HG03442 (cell line): ENCODE data around the gene TNFSF8.
A peak's percentile ranks its signal among the peaks of the same experiment; 100 is the strongest.

Source experiments
- ATAC-seq: cut with Tn5 transposase; IDR thresholded peaks from one replicate; pipeline ENCODE4 v1.9.1; 2021; ENCODE audit warnings: mild to moderate bottlenecking, moderate library complexity; ENCODE audit not compliant: unreplicated experiment

Gene TNFSF8

DNA sequence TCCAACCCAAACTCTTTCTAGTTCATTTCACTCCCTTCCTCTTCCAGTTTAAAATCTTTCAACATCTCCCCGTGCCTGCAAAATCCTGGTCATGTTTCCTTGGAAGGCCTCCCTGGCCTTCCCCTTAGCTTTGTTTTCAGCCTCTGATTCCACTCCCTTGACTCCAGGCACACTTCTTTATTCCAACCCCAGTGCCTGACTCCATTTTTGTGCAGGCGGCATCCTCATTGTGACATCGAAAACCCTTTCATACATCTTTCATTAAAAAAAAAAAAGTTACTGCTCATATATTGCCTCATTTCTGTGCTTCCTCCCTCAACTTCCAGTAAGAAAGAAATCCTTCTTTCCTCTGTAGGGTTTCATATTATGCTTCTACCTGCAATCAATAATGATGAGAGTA is 7.1 kb upstream of the TNFSF8 start:
- ATAC-seq = no peak

DNA sequence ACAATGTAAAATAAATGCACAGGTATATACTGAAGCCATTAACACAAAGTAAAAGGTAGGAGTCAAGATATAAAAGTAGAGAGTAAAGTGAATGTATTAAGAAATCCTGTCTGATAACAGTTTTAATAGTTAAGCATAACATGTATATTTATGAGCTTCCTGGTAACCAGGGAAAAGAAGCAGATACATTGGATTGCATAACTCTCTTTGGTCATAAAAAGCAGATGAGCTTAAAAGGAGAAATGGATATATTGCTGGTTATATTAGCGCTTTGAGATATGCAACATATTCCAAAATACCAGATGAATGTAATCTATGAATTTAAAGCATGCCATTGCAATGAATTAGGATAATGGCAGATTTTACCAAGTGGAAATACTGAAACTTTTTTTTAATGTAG is 6.2 kb upstream of the TNFSF8 start:
- no peak for ATAC-seq

DNA sequence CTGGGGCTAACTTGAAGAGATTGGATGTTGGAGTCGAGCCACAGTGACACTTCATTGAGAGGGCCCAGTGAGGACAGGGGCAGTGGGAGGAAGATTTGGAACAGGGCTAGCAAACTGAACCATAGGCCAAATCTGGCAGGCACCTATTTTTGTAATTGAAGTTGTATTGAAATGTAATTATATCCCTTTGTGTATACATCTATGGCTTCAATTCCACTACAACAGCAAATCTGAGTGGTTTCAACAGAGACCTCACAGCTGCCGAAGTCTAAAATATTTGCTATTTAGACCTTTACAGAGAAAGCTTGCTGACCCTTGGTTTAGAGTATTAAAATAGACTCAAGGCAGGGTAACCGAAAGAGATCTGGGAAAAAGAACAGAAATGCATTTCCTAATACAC is 4.7 kb upstream of the TNFSF8 start:
- no peak for ATAC-seq

DNA sequence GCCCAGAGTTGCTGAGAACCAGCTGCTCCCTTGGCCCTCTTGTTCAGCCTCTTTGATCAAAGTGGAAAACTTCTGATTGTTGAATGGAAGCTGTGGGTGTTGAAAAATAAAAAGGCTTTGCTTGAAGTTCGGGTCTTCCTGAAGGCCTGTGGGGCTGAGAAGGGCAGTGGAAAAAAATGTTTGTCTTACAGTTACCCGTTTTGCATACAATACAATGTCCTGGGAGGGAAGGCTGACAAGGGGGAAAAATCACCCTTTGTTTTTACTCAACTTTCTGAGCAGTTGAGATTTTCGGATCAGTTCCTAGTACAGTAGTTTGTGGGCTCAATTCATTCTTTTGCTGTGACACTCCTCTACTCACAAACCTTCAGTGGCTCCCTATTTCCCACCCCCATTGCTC is 2.1 kb upstream of the TNFSF8 start:
- no peak for ATAC-seq

DNA sequence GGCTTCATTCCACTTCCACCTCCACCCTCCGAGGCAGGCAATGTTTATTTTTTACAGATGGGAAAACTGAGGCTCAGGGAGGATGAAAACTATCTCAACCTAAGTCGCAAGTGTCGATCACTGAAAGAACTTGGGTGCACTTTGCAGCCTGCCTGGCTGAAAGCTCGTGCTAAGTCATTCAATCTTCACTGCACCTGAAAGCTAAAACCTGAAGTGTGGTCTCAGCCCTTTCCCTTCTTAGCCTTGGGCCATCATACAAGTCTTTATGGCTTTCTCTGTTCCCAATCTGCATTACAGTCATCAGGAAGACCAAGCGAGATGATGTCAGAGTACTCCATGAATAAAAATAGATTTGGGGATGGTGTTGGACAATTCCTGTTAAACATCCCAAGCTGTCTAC is 1.0 kb upstream of the TNFSF8 start:
- no peak for ATAC-seq

DNA sequence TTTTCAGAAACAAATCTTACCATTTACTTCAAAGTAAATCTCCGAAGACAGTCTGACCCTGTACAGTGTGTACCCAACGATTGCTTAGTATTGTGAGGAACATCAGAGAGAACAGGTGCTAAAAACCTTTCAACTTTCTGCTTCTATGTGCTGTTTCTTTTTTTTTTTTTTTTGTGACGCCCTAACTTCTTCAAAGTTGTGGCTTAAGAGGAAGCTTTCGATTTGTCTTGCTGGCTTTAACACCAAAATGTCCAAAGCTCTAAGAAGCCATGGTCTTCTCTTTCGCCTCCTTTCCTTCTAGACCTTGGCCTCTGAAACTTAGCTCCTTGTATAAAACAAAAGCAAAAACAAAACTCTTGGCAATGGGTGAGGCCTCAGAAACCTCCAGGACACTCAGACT is 1.2 kb downstream of the TNFSF8 start:
- no peak for ATAC-seq

DNA sequence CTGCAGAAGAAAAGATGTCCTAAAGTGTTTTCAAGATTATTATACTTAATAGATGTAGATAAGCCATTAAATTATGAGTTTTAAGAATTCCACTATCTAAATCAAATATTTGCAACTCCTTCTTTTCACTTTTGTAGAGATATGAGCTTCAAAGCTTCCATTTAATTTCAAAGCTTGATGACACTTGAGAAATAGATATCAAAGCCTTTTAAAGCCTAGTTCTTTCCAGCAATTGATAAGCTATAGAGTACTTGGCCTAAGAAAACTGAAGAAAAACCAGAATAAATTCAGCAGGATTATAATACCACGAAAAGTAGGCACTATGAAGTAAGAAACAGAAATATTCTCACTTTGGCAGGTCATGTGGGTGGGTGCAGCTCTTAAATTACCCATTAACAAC is 1.7 kb downstream of the TNFSF8 start:
- no peak for ATAC-seq

DNA sequence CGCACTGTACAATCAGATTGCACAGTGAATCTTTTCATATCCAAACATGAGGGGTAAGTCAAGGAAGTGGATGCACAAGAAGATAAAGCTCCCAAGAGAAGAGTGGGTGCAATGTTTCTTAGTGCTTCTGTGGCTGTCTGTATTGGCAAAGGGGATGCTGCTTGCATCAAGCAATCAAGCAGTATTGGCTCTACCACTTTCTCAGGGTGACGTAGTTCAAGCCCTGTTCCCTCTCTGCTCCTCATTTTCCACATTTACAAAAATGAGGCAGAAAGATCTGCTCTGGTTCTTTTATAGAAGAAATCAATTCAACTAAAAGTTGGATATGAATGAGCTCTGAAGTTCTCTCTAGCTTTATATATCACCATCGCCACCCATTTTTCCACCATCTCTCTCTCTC is 2.3 kb downstream of the TNFSF8 start:
- ATAC-seq = no peak

DNA sequence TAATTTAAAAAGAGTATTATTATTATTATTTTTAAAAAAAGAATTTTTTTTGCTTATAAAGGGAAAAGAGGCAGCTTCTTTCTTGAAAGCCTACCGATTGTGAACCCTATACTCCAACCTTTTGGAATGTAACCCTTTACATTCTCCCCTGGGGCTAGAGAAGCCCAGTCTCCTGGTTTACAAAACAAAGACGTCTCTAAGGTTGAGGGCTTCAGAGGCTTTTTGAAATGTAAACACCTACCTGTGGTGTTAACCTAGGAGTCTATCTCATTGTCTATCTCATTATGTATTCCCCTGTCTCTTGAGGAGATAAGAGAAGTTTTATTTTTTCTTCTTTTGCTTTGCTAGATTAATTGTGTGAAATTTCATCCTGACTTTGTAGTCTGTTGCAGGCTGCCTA is 4.7 kb downstream of the TNFSF8 start:
- no peak for ATAC-seq

DNA sequence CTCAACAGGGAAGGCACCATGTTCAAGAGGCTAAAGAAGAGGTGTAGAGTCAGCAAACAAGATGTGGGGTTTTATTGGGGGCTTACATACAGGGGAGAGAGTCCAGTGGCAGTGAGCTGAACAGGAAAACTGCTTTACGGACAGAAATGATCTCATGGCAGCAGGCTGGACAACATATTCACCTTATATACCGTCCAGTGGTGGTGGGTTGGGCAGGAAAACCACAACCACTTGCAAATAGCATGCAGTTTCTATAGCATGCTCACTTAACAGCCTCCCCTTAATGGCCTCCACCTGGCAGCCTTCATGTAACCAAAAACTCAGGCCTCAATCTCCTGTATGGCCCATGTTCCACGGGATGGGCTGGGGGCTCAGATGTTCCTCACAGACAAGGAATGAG is 5.4 kb downstream of the TNFSF8 start:
- no peak for ATAC-seq

DNA sequence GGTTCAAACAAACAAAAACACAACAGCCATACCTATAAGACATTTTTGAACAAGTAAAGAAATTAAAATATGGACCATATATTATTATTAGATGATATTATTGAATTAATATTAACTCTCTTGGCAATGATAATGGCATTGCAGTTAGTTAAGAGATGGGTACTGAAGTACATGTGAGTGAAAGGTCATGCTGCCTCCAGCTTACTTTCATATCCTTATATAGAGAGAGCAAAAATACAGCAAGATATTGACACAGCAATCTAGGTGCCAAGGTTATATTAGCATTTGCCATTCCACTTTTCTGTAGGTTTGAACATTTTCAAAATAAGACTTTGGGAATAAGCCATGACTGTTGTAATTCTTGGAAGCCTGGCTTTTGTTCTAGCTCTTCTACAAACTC is 6.1 kb downstream of the TNFSF8 start:
- ATAC-seq = no peak

DNA sequence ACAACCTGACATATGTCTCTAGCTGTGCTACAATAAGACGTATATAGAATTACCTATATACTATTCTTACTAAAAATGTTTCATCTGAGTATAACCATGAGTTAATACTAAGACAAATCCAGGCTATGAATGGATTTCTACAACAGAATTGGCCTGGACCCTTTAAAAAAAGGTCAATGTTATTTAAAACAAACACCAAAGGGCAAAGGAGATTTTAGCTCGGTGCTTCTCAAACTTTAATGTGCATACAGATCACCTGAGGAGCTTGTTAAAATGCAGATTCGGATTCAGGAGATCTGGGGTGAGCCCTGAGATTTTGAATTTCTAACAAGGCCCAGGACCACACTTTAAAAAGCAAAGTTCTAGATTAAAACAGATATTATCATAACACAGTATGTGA is 6.5 kb downstream of the TNFSF8 start:
- ATAC-seq = no peak

DNA sequence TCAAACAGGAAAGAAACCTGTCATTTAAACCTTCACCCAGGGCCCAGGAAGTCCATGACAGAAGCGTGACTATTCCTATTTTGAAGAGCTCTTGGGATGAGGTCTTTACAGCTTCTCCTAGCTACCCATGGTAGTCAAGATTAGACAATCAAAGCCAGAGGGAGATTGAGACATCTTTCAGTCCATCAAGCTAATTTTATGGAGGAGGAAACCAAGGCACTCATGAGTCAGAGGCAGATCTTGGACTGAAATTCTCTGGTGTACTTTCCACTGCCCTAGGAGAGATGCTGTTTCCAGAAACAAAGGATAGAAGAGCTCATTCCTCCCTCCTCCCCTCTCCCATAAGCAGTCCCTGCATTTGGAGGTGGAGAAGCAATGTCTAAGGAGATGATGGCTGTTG is 9.2 kb downstream of the TNFSF8 start:
- no peak for ATAC-seq

DNA sequence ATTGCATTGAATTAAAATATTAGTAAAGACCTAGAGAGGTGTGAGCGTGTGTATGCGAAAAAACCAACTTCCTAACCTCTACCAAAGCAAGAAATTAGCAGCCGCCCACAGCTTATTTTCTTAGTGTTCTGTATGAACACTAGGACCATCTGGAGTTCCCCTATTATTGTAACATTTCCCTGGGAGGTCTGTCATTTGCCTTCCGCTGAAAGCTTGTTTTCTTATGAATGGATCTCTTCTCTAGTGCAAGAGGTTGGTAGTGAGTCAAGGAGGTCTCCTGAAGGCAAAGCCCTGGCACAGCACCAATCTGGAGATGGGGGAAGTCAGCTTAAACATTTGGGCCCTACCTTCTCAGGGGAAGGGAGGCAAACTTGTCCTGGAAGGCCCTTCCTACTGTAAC is 10.8 kb downstream of the TNFSF8 start:
- no peak for ATAC-seq

DNA sequence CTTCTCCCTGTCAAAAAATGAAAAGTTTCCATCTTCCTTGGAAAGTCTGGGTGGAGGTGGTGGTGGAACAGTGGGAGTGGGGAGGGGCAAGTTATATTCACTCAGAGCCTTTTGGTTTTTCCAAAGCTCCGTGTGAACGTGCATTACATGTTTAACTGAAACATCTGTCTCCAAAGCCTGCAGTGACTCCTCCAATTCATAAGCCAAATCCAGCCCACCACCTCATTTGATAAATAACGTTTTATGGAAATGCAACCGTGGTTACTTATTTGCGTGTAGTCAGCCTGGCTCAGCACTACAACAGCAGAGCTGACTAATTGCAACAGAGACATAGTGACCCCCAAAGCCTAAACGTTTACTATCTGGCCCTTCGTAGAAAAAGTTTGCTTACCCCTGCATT is 13.9 kb downstream of the TNFSF8 start:
- ATAC-seq = no peak

DNA sequence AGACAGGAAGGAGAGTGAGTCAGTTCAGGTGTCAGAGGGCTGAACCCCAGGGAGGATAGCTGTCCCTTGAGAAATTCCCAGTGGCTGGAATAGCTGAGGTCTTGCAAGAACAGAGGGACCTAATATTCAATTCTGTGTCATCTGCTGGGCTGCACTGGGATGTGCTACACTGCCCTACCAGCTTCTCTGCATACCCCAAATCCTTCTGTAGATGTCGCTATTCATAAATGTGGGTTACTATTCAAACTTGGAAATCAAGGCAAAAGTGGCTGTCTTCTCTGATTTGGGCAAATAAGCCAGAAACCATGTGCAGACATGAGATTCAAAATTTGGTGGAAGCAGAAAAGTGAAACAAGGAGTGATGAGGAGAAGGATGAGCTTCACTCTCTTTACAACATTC is 16.3 kb downstream of the TNFSF8 start:
- no peak for ATAC-seq

DNA sequence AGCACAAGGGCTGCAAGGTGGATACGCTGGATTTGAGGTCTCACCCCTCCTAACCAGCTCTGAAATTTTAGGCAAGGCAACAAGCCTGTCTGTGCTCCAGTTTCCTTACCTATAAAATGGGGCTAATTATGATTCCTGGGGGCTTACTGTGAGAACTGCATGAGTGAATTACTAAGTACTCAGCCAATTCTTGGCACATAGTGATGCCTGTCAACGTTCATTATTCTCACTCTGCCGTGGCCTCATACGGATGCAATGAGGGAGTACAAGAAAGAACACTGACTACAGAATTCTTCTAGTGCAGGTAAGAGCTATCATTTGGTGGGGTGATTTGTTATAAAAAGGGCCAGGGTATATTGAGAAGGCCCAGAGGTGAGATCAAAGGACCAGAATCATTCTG is 16.7 kb downstream of the TNFSF8 start:
- ATAC-seq = no peak

DNA sequence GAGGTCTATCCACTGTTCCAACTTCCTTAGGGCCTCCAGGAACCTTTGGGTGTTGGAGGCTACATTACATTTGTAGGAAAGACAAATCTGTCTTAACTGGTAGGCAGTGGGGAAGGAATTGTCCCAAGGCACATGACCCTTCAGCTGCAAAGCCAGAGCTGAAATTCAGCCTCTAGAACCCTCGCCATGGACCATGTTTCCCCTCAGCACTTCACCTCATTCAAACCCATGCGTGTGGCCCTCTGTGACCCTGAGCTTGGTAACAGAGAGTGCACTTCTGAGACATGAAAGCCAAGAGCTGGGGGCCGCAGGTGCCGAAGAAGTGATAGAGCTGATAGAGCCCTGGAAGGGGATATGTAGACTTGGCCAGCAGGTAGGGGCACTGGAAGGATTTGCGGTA is 17.2 kb downstream of the TNFSF8 start:
- ATAC-seq = no peak

DNA sequence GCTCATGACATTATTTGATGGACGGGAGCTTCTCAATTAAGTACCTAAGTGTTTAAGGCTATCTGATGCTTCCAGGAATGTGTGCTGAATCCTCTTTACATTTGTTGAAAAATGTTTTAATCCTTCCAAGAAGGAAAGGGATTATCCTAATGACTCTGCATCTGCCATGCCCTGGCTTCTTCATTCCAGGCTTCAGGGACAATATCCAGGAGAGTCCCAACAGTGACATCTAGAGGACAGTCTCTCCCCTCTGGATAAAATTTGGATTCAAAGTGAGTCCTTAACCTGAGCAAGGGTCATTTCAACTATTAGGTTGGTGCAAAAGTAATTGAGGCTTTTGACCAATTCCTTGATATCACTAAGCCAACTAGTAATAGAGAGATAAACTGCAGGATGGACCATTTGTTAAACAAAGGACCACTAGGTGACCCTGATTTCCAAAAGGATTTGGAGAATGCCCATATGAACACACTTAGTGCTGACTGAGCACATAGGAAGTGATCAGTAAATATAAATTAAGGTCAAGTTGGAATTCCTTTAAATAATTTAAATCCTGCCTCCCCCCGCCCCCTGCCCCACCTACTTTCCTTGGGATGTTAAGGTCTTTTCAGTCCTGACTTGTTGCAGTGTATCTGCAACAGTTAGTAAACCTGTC is 19.1 kb downstream of the TNFSF8 start:
- no peak for ATAC-seq

DNA sequence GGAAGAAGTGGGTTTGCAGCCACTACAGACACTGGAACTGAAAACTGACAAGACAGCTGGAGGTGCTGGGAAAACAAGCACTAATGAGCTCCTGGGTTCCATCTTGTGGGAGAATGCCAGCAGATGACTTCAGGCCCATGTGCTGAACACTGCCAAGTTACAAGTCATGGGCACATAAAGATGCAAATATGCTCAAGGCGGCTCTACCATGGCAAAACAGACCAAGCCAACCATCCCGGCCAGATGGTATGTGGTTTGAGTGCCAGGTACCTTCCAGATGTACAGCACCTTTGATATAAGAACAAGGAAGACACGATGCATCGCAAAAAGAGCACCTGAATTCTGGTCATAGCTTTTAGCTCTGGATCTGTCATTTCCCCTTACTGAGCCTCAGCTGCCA is 19.9 kb downstream of the TNFSF8 start:
- ATAC-seq = no peak

DNA sequence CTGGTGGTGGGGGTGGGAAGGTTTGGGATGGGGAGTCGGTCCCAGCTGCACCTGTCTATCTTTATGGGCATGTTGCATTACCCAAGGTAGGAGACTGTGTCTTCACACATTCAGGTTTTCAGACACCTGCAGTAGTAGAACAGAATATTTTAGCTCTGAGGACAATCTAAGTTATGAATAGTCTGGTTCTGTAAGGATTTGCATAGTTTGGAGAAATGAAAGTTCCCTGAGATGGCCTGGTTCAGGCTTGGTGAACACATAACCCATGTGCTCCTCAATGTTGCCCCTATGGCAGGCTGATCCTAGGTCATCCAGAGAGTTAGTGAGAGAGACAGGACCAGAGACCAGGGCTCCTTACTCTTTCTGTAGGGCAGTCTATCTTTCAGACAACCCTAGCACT is 20.7 kb downstream of the TNFSF8 start:
- no peak for ATAC-seq

DNA sequence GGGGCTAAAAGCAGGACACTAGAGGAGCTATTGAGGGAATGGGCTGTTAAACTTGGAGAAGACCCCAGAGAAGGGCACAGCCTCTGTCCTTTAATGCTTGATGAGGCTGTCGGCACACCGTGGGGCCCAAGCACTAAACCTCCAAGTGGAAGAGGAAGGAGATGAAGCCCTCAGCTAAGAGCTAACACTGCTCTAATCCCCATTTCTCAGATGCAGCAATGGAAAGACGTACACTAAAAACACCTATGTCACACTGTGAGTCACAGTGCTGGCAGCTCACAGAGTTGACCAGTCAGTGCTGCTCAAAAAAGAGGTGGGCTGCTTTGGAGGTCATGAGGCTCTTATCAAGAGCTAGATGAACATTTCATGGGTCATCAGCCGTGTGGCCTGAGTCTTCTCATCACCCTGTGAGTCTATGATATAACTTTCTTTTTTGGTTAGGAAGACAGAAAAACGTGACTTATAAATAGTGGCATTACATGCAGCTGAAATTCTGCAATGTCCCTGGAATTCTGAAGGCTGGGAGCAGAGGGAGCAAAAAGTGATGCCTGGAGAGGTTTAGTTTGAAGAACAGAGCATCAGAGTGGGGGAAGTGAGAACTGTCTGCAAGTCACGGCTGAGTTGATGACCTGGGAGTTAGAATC is 21.5 kb downstream of the TNFSF8 start:
- ATAC-seq = no peak

DNA sequence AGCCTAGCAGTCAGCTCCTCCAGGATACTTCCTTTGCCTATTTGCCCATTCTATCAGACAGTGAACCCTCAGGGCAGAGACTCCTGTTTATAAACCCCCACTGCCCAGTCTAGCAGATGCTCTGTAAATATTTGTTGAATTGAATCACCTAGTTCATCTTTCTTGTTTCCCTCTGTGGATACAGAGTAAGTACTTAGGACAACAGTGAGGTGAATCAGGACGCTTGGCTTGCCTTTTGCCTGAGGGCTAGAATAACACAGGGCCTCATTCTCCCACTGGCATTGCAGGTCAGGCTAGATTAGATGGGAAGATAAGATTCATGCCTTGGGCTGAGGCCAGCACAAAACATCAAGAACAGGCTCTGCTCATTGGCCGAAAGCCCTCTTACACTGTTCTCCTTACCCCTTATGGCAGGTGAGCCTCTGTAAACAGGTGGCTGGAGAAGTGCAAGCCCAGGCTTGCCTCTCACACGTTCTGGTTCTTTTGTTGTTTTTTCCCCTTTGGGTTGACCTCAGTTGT is 22.2 kb downstream of the TNFSF8 start:
- peak; percentile 64 for ATAC-seq
